H1 (cell line): Measurements from ENCODE around the gene SNRPN. TPM values are rescaled to one million over a fixed set of nuclear protein-coding genes. Genes with fewer than 3 reads are reported as not detected.

Experiments
- SIX5 ChIP-seq: IDR thresholded peaks from 2 replicates; pipeline ENCODE4 v1.6.1; 2011; ENCODE audit warnings: mild to moderate bottlenecking, low read depth, low read length
- polyA plus RNA-seq, 7 experiments: library from polyadenylated mRNA; depleted of rRNA in 3 of 7; stranded (reverse) in 5 of 7; unstranded in 2 of 7; fragments of >200 nt in 5 of 7; fragments of 200-250 nt in 2 of 7; gene quantifications; 1 replicate in 5 of 7; 2 replicates in 1 of 7; 4 replicates in 1 of 7; pipeline versions ENCODE4 v1.2.1 to v1.2.3, GENCODE V29; 2011 to 2013; ENCODE audit warnings: missing spikeins in 2 of 7, mixed read lengths in 2 of 7
- total RNA-seq: library from RNA; stranded (reverse); fragmentation: NEBNext Ultra II Directional; extraction: Animal tissue kit (Norgen Biotek cat#: 25700); gene quantifications from 2 replicates; pipeline ENCODE4 v1.2.1, GENCODE V29; 2021

SNRPN gene
- total and polyA plus RNA-seq, 2 of the 8 experiments (the other 6 are each of a cell fraction or from before 2014, with no cell fraction given), result 905 to 1,396 TPM

- TF ChIP-seq SIX5, result no peak
Observed at GRCh38 chr15:24954783-24955530, at the start of gene SNRPN, which contains the start of gene SNURF (continued).
